ENCODE results near the gene AKAP12.

AKAP12 gene

DNA sequence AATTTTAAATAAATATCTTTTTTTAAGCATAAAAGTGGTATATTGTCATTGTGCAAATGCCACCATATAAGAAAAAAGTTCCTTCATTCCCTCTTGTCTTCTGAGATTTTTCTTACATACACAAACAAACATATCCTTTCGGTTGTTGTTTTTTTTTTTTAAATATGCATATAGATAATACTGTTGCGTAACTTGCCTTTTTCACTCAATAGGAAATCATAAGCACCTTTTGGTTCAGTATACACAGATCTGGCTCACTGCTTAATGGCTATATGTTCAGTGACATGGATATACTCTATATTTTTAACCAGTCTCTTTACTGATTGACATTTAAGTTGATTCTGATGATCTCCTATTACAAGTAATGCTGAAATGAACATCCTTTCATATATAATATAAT is 40.1 kb downstream of the AKAP12 start:
- DNase-seq (ENCODE audit: low spot score): no peak

DNA sequence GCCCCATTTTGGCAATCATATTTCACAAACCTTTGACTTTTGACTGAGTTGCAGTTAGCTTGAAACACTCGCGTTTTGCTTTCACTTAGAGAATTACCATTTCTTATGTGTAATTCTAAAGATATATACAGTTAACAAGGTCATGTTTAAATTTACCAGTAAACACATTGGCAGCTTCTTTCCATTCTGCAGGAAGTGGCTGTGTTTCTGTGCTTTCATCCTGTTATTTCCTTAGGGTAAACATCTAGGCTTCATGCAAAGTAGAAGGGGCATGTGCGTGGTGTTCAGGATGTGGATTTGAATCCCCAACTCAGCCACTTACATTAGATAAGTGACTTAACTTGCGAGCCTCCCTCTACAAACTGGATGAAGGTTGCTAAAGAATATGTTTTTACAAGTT is 41.1 kb downstream of the AKAP12 start:
- DNase-seq (ENCODE audit: low spot score): no peak

DNA sequence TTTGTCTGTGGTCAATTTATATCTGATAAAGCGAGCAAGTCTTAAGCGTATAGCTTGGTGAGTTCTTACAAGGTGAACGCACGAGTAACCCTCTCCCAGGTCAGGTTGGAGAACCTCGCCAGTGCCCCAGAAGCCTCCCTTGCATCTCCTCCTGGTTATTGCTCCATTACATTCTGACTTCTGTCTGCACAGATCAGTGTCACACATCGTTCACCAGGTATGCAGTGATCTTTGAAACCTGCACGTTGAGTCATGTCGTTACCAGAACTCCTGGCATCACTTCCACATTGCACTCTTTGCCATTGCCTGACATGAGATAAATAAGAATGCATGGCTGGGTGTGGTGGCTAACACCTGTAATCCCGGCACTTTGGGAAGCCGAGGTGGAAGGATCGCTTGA is 44.2 kb downstream of the AKAP12 start:
- DNase-seq (ENCODE audit: low spot score): no peak

DNA sequence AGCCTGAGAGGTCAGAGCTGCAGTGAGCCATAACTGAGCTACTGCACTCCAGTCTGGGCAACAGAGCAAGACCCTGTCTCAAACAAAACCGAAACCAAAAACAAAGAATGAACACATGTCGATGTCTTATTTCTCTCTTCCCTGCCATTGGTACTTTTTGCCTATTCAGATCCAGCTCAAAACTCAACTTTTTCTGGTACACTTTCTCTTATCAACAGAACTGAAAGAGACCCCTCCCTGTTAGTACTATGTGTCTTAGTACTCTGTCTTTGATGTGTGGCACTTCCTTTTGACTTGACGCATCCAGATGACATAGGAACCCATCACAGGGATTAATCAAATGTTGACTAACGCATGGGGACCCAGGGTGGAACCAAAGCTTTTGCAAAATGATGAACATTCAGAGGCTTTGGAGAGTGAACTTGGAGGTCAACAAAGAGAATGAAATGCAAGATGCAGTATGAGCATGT is 44.8 kb downstream of the AKAP12 start:
- no peak for DNase-seq (ENCODE audit: low spot score)

DNA sequence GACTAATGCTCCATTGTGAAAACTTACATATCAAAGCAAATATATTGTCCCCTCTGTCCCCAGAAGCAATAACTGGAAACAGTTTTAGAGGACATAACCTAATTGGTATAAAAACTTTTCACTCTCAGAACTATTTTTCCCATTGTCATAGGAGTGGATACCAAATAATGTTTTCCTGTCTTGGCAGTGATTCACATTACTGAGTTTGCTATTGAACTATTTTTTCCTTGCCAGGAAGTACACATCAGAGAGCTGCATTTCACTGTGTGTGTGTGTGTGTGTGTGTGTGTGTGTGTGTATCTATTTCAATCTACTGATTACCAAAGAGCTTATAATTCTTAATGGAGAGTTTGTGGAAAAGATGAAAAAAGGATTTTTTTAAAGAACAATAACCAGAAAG is 45.4 kb downstream of the AKAP12 start:
- no peak for DNase-seq (ENCODE audit: low spot score)

DNA sequence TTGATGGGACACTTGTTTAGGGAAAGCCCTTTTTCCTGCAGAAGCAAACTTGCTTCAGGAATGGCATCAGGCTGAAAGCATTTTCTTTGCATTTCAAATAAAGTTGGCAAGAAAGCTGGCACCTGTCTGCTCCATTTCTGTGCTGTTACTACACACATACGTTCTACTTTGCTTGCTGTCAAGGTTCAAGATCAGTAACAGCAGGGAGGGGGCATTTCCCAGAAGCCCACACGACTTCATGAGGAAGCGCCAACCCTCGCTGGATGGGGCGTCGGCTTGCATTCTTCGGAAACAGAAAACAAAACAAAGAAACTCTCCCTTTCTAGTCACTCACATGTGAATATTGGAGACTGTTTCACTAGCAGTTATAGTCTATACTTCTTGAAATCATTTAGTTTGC is 46.4 kb downstream of the AKAP12 start:
- no peak for DNase-seq (ENCODE audit: low spot score)

DNA sequence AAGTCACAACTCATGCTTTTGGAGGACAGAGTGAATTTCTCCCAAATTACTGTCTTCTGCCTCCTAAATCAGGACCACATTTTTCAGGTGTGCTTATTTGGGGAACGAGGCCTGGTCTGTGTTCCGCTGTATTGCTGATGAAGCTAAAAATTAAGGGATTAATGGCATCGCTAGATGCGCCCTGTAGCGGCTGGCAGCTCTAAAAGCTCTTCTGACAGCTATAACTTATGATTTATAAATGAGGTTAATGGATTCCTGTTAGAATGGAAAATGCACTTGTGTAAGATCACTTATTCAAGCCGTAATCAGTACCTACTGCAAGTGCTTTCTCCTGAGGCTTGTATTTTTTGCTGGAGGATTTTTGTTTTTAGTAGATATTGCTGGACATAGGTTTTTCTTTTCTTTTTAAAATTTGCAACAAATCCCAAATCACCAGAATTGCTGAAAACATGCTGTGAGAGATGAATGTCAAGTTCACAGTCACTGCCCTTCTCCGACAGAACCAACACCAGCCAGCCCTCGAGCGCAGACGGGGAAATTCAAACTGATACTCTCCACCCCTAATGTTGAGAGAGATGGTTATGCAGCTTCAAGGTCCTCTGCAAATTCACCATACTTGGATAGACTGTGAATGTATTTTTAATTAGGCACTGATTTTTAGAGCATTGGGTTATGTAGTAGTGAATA is 49.1 kb downstream of the AKAP12 start:
- DNase-seq (ENCODE audit: low spot score): no peak

DNA sequence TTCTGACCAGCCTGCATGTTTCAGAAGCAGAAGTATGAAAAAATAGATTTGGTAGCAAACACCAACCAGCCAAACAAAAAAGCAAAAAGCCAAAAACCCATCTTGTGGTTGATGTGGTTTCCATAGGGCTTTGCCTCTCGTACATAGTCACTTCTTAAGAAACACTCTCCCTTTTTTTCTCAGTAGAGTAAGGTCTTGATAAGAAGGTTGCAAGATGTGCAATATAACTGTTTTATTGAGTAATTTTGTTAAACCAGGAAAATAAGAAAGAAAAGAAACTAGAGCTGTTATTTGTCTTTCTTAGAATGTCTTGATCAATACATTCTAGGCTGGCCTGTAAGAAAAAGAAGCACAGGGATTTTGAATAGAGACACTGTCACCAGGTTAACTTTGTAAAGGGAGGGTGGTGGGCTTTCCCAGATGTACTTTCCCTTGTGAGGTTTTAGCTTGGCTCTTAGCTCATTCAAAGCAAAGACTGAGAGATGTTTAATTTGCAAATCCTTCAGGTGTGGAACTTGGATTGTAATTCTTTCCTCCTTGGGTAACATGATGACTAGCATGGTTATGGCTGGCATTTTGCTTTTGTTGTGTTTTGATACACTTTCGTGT is 49.7 kb downstream of the AKAP12 start:
- no peak for DNase-seq (ENCODE audit: low spot score)

DNA sequence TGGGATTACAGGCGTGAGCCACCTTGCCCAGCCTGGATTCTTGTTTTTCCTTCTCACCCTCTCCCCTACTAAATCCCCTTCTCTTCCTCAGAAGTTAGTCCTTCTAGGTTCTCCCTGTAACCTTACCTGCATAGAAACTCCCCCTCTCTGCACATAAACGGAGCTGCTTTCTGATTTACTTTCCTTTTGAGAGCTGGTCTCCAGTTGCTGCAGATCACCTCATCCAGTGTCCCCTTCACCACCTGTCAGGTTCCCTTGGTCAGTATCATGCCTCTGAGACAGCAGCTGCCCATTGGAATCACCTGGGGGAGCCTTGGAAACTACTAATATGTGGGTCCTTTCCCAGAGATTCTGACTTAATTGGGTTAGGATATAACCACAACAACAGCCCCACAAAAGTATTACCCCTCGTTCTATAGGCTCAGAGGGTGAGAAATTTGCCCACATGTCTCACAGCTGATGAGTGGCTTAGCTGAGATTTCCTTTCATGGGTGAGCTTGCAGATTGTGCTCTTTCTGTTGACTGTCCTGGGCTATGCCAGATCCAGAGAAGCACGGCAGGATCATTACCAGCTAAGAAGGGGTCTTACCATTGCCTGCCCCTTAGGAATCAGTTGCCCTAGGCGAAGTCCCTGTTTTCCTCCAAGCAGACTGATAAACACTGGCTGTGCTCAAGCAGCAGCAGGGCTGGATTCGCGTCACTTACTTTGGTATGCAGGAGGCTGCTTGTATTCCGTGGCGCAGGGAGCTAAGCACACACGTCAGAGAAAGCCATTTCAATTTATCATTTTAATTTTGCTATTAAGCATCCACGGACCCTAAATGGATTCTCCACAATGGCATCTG is 51.3 kb downstream of the AKAP12 start:
- no peak for DNase-seq (ENCODE audit: low spot score)

DNA sequence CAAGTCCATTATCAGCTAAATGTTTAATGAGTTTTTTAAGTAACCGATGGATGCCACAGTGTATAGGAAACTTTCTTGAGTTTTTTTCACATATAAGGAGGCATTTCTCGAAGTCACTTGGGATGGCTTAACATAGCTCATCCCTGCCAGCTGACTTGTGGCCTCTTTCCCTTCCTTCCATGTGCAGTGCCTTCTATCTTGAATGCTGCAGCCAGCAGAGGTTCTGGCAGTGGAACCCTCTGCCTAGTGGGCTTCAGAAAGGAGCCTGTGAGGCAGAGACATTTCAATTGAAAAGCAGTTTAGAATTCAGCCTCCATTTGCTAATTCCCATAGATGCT is 51.9 kb downstream of the AKAP12 start:
- DNase-seq (ENCODE audit: low spot score): no peak

DNA sequence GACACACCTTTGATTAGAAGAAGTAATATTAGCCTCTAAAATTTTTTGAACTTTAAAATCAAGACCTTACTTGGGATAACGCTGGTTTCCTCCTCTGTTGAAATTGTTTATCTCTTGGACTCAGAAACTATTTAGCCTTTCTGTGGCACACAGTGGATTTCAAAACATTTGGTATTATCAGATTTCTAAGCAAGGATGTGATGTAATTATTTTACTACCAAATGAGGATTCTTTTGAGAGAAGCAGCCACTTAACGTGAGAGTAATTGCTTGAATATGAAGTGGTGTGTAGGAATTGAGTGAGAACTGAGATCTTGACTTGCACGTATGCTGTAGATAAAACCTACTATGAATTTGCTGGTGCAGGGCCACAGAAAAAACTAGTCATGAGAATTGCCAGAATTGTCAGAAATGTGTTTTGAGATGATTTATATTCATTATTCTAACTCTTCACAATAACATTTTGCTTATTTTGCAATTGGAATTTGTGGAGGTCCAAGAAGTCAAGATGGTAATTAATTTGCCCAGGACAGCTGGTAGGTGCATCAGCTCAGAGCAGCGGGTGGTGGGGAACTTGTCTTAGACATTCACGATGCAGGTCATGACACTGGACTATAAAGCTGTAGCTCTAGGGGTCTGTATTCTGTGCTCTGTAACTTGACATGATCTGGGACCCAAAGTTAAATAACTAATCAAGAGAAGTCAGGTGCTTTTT is 53.4 kb downstream of the AKAP12 start:
- DNase-seq (ENCODE audit: low spot score): no peak

DNA sequence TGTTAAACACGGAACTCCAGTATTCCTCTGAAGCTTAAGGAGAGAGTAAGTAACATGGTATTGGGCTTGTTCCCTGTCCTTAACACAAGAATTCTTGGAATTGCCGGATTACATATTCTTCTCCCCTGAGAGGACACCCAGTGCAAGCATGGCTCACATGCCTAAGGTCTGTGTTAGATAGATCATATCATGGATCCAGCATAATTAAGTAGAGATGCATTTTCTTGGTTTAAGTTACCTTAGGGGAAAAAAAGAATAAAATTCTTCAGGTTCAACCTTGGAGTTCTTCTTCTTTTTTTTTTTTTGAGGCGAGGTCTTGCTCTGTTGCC is 53.9 kb downstream of the AKAP12 start:
- no peak for DNase-seq (ENCODE audit: low spot score)

DNA sequence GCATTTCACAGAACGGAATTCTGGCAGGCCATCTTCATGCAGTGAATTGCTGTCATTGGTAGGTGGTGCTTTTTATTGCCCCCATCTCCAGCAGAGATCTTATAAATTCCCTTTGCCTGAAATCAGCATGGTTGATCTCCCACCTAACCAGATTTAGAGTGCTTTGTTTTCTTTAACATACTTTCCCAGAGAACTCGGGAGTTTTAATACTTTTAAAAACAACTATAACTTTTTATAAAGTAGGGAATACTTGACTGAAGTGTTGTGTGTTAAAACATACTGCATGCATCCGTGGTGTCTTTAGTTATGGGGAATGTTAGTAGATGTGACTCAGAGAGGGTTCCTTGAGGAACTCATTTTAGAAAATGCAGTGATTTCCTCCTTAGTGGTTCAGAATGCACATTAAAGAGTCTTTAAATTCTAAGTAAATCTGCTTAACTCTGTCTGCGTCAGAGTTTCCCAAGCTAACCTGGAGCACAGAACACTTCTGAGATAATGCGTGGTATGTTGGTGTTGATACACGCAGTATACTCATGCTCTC is 54.9 kb downstream of the AKAP12 start:
- no peak for DNase-seq (ENCODE audit: low spot score)

DNA sequence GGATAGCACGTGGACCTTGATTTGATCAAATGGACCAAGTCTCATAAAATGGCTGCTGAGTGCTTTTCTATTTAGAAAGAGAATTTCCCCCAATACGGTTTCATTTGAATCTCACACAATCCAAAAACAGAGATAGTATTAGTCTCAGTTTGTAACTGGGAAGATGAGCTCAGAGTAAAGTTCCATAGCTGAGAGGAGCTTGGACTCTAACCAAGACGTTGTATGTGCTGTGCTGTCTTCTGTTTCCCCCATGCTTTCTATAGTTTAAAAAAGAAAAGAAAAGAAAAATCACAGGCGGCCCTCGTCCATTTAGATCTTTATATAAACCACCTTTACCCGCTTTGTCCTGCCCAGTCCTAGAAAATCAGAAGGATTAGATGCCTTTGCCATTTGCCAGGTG is 58.1 kb downstream of the AKAP12 start:
- no peak for DNase-seq (ENCODE audit: low spot score)

DNA sequence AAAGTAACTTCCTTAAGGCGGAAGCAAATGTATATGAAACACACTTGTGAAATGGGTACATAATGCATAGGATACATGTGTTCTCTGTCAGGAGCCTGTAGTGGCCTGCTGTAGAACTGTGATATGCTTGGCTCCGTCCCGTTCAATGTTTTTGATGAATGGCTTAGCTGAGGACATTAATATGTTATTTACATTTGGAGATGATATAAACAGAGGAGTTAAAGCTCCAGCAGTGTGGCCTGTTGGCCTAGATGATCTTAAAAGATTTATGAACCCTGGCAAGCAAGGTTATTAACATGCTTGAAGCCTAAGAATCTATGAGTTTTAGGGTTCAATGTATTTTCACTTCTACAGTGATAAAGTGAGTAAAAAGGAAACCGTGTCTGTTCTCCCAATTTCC is 59.2 kb downstream of the AKAP12 start:
- no peak for DNase-seq (ENCODE audit: low spot score)

DNA sequence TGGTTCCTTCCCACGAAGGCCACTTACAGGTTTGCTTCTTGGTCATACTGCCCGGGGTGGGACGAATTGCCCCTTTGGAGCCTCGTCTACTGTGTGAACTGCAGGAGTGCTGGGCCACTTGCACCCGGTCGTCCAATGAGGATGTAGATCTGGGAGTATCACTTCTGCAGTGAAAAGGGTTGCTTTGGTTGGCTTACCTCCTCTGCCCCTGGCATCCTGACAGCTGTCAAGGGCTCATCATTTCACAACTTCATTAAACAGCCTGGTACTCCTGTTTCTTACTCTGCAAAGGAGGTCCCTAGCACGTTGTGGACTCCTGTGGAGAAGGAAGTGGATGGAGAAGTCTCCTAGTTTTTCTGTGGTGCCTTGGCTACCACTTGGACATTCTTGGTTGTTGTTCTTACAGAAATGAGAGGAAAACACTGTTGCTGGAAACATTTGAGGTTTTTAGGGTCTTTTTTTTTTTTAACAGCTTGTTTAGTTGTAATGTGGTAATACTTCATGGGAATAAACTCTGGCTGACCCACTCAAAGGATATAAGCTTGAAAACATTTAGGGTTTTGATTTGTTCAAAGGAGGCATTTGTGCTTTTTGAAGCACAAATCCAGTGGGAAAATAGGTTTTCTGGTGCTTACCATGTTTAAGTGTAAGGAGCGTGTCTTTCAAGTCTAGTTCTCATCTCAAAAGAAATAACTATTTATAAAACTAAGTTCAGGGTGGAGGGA is 60.7 kb downstream of the AKAP12 start:
- no peak for DNase-seq (ENCODE audit: low spot score)

DNA sequence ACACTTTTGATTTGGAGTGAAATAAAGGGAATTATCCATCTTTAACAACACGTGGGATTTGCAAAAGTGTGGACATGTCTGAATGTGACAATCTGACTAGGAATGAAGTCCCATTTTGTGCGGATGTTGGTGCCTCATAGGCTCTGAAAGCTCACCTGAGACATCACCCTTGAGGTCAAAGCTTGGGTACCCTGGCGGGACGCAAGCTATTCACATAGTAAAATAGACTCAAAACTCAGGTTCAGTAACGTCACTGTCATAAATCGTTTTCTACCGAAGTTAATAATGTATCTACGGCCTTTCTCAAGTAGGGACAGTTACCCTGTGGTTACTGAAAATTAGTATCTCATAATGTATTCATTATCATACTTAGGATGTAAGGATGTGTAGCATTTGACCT is 61.8 kb downstream of the AKAP12 start:
- DNase-seq (ENCODE audit: low spot score): no peak

DNA sequence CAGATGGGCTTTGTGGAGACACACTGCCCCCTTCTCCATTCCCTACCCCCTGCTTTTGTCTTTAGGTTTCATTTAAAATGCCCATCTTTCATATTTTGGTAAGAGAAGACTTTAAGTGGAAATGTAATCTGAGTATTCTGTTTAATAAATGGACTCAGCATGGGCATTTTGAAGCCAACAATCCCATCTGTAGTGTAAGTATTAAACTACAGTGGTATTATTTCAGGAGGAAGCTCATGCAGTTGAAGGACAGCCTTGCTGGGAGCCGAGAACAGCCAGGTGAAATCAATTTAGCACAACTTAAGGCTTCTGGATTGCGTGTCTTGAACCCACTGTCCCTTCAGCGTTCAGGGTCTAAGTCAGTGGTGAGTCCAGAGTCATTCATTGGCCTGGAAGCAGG is 63.5 kb downstream of the AKAP12 start:
- no peak for DNase-seq (ENCODE audit: low spot score)

DNA sequence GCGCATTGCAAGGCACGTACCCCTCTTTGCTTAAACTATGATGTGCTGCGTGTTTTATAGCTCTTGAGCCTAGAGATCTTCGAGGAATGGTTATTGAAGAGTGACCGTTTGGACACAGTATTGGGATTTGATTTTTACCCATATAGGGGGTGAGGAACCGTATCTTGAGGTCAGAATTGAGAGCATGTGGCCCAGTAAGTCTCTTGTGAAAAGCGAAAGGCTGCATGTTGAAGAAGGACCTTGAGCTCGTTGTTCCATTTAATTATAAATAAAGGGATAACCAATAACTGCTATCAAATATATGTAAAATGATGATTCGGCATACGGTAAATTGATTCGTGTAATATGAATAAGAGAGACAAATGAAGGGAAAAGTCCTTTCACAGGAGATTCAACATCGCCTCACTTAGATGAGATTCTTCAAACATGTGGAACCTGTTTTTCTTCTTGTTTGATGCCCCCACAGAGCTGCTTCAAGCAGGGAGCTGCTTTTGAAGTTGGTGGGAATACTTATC is 66.6 kb downstream of the AKAP12 start:
- no peak for DNase-seq (ENCODE audit: low spot score)

DNA sequence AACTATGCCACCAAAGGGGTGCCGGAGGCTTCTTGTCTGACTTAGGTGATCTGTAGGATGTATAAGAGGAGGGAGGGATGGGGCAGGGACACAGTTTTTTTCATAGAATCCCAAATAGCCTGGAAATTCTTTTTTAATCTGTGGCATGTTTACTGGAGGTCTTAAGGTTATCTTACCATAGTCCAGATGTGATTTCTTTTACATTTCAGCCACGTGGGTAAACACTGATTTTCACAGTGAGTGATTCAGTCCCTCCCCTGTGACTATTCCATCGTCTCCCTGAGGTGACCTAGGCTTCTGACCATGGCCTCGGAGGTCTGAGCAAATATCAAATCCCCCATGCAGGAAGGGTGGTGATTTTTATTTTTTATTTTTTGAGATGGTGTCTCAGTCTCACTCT is 67.7 kb downstream of the AKAP12 start:
- no peak for DNase-seq (ENCODE audit: low spot score)

DNA sequence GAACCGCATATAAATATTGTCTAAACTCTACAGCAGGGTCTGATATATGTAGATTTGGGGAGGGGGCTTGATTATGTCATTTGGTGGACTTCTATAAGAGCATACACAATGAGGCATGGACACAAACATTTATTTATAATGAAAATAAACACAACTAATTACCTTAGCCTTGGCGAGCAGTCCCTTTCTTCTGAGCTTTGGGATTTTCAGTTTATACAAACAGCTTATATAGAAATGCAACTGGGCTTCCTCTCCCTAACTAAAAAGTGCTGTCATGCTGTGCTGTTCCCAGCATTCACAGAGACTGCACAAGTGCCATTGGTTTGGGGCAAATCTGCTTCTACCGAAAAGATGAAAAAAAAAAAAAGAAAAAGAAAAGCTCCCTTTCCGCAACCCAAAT is 69.9 kb downstream of the AKAP12 start:
- no peak for DNase-seq (ENCODE audit: low spot score)

DNA sequence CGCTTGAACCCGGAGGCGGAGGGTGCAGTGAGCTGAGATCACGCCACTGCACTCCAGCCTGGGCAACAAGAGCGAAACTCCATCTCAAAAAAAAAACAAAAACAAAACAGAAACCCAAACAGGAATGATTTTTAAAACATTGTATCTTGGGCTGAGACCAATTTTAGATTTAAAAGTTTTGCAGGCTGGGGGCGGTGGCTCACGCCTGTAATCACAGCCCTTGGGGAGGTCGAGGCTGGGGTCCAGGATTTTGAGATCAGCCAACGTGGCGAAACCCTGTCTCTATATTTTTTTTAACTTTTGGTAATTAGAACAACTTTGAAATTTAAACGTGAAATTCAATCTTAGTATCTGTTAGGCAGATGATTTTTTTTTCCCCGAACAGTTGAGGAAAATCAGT is 70.5 kb downstream of the AKAP12 start:
- no peak for DNase-seq (ENCODE audit: low spot score)

All from HuH-7.5 (cell line).